Umbilical cord (tissue), 2 donors: ENCODE results near the gene VTI1A. TPM values are rescaled to one million over a fixed set of nuclear protein-coding genes. Genes with fewer than 3 reads are reported as not detected.

Experiments used
- DNase-seq: peaks from one replicate; pipeline ENCODE4 v3.0.0-alpha.2; 2015; ENCODE audit warnings: low spot score
- total RNA-seq: library from RNA; depleted of rRNA; stranded (reverse); fragments of >200 nt; gene quantifications from one replicate; pipeline ENCODE4 v1.2.3, GENCODE V29; 2014; ENCODE audit warnings: low replicate concordance; ENCODE audit not compliant: insufficient read depth

The VTI1A gene
- total RNA-seq, 1 donor from 2014 or later = 21.9 TPM

GRCh38 chr10:112803961-112804401, 357.0 kb downstream of the VTI1A start:
- DNase-seq = peak; percentile 32

GRCh38 chr10:112805254-112805590, 358.2 kb downstream of the VTI1A start:
- no peak for DNase-seq

DNA sequence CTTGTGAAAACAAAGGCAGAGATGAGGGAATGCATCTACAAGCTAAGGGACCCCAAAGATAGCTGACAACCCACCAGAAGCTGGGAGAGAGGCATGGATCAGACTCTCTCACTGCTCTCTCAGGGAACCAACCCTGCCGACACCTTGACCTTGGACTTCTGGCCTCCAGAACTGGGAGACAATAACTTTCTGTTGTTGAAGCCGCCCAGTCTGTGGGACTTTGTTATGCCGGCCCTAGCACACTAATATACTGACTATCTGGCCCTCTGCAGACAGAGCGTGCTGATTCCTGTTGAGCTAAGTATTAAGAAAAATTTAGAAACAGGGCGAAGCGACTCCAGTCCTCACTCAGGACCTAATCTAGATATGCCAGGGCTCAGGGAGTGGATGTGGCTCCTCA, 358.7 kb downstream of the VTI1A start:
- no peak for DNase-seq

GRCh38 chr10:112807013-112807412, 360.0 kb downstream of the VTI1A start:
- DNase-seq = no peak

DNA sequence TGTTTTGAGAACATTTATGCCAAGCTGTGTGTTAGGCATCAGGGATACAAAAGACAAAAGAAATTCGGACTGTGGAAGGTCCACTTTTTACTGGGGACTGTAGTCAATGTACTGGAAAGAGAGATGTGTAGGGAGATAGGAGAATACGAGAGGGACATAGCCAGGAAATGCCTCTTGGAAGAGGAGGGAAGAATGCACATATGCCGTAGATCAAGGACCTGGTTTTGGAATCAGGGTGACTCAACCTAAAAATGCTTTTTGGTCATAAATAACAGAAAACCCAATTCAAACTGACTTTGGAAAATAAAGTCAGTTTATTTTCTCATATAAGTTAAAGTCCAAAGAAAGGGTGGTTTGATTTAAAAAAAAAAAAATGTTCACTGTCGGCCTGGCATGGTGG, 362.7 kb downstream of the VTI1A start:
- no peak for DNase-seq

DNA sequence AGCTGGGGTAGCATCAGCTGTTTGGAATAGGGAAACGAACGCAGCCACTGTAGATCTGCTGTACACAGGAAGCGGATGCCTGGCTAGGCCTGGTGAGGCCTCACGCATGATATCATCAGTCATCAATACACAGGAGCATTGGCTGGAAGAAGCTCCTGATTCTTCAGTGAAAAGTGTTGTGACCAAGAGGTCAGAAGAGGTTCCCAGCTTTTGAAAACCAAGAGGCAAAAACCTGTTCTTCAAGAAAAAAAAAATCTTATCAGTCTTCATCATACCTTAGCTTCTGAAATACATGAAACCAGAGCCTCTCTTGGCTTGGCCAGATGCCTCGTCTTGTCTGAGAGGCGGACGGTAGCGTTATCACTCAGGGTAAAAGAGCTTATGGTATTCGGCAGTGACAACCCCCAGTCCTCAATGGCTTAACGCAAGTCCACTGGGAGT, 363.7 kb downstream of the VTI1A start:
- peak; percentile 62 for DNase-seq

GRCh38 chr10:112811741-112812551, 364.9 kb downstream of the VTI1A start:
- peak; percentile 93 for DNase-seq

- no peak for DNase-seq
Observed at GRCh38 chr10:112812586-112812985, 365.6 kb downstream of the VTI1A start.

- no peak for DNase-seq
Observed at GRCh38 chr10:112813866-112814591, 367.0 kb downstream of the VTI1A start.

- DNase-seq = no peak
Observed at GRCh38 chr10:112815269-112816032, 368.4 kb downstream of the VTI1A start.

DNA sequence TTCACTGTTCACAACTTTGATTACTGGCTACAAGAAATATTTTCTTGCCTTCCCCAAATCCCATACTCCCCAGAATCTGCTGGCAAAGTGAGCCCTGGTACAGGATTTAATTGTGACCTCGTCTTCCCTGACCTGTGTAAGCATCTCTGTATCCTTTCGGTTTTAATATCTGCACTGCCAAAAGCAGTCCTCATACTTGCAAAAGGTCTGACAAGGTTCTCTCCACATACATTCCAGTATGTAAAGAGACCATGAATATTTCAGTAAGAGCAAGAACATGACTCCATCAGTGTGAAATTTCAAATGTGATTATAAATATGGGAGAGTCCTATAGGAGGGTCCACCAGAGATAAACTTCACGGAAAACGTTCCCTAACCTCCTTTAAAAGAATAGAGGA, 369.0 kb downstream of the VTI1A start:
- no peak for DNase-seq

- no peak for DNase-seq
Observed at GRCh38 chr10:112816891-112817290, 369.9 kb downstream of the VTI1A start.

GRCh38 chr10:112817981-112818777, 371.2 kb downstream of the VTI1A start:
- DNase-seq = no peak

DNA sequence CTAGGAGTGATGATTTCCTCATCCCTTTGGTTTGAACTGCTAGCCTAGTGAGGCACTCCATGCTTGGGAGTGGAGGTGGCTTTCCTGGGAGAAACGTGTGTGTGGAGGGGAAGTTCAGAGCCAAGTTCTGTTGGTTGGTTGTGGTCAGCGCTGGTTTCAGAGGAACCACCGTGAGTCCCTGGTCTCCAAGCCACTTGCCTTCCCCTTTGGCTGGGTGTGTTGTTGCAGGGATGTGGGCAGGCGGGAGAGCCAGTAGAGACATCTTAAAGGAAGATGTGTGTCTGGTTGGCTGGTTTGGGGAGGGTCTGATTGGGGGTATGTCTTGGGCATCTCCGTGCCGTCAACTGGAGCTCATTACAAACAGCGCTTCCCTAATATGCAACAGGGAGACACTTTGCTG, 372.2 kb downstream of the VTI1A start:
- DNase-seq = no peak

- DNase-seq = no peak
Observed at GRCh38 chr10:112820320-112820719, 373.3 kb downstream of the VTI1A start.

- DNase-seq = no peak
Observed at GRCh38 chr10:112821038-112821437, 374.0 kb downstream of the VTI1A start.

DNA sequence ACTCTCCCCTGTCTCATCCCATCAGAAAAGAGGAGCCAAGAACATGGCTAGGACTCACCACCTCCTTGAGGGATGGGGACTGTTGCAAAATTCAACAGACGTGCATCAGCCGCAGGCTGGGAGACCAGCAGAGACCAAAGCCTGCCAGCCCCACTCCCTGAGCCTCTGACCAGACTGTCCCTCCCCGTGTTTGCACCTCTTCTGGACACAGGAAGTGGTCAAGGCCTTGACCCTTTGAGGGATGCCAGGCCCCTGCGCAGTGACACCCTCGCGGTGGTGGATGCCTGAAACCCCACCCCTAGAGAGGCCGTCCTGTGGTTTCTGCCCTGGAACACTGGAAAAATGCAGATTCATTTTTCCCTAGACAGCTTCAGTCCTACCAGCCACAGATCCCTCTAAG, 374.6 kb downstream of the VTI1A start:
- no peak for DNase-seq

DNA sequence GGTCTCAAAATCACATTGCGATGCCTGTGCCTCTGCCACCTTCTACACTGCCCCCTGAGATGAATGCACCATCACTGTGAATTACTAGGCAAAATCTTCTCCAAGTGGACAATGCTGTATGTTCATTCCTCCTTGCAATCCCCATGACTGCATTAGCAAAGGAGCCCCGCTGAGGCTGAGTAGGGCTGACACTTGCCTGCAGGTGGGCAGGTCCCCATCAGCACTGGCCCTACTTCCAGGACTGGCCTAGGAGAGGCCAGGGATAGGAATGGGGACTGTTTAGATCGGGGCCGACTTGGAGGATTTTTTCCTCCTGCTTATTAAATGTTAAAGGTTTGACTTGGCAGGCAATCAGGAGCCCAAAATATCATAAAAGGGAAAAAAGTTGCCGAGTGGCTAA, 376.0 kb downstream of the VTI1A start:
- no peak for DNase-seq

GRCh38 chr10:112823604-112824003, 376.6 kb downstream of the VTI1A start:
- no peak for DNase-seq

DNA sequence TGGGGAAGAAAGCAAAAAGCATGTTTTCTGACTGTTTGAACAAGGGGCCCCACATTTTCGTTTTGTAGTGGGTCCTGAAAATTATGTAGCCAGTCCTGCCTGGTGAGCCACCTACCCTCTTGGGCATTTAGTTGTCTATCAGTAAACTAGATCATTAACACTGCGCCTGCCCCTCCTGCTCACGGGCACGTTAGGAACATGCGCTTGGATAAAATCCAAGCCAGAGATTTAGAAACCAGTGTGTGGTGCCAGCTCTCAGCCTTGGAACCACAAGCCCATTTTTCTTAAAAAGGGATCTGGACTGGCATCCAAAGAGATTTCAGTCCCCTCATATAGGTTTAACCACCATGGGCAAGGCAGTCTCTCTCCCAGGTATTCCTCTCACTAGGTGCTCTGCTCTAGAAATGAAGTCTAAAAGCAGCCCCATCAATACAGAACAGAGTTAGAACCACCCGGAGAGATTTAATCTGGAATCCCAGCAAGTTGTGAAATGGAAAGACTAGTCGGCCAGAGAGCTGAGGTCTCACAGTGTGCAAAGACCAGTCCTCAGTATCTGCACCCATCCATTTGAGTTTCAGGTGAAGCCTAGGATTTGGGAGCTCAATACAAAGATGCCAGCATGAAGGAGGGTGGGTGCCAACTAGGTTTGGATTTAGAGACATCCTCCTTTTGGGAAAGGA, 379.1 kb downstream of the VTI1A start:
- no peak for DNase-seq

- DNase-seq = no peak
Observed at GRCh38 chr10:112827086-112827485, 380.1 kb downstream of the VTI1A start.
